ENCODE results near the gene MLPH.

Gene MLPH

GRCh38 chr2:237556773-237557632, 70.0 kb downstream of the MLPH start:
- no peak for TF ChIP-seq CTCF (IDR thresholded peaks at IDR 0.05)
- Histone ChIP-seq H3K27ac (no peak overlapping the region), H3K4me3 (no peak overlapping the region)
- no peak for DNase-seq (ENCODE audit: low spot score)

- Histone ChIP-seq H3K27ac (no peak overlapping the region), H3K4me3 (no peak overlapping the region)
- TF ChIP-seq CTCF (IDR thresholded peaks at IDR 0.05): no peak
- no peak for DNase-seq (ENCODE audit: low spot score)
These were observed 70.6 kb downstream of the MLPH start for GRCh38 chr2:237557633-237558015.

DNA sequence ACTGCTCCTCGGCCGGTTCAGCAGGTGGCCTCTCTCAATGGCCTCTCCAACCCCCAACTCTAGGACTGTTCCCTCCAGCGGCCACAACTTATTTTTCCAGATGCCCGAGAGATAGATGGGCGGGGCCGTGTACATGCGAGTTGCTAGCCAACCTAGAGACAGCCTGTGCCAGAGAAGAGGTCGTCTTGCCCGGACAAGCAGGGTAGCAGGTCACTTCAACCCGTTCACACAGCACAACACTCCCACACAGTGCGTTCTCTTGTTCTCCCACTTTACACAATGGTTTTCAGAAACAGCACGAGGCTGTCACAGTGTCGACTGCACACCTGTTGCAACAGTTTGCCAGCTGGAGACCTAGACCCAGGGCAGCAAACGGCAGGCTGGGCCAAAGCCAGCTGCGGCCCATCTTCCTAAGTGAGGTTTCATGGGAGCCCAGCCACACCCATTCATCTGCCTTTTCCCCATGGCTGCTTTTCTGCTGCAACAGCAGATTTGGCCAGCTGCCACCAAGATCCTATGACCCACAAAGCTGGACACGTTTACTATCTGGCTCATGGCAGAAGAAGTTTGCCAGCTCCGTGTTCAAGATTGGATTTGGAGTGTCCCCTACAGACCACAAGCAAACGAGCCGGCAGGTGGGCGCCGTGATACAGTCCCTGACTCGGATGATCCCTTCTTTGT, 72.0 kb downstream of the MLPH start:
- Histone ChIP-seq H3K4me3 (peak overlapping the region; percentile 25), H3K27ac (no peak overlapping the region)
- no peak for DNase-seq (ENCODE audit: low spot score)
- no peak for TF ChIP-seq CTCF (IDR thresholded peaks at IDR 0.05)

DNA sequence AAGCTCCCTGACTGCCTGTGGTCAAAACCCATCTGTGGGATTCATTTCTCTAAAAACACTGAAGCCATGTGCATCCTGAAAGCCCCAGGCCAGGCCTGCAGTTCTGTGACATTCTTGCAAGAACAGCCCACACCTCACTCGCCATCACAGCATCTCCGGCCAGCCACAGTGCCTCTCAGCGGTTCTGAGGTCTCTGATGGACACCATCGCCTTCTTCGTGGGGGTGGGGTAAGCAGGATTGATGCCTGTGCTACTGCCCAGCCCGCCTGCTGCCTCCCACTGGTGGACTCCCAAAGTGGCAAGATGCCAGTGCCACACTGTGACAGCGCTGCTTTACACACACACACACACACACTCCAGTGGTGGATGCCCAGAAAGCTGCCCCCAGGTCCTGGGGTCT, 74.2 kb downstream of the MLPH start:
- Histone ChIP-seq H3K27ac (no peak overlapping the region), H3K4me3 (no peak overlapping the region)
- DNase-seq (ENCODE audit: low spot score): no peak
- TF ChIP-seq CTCF (IDR thresholded peaks at IDR 0.05): no peak

DNA sequence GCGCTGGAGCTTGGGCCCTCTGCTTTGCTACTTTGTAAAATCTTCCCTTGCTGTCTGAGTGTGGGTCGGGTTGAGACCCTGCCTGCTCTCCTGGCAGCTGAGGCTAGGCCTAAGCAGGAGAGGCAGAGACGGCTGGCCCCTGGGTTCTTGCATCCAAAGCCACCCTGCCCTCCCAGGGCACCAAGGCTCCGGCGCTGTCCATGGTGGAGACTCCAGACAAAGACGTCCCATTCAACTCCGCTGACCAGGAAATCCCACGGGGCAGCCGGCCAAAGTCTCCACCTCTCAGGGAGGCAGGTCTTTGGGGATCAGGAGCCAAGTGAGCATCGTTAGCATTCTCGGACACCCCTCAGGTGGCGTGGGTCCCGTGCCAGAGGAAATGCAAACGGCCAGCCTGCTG, 76.8 kb downstream of the MLPH start:
- TF ChIP-seq CTCF (IDR thresholded peaks at IDR 0.05): no peak
- Histone ChIP-seq H3K4me3 (no peak overlapping the region), H3K27ac (no peak overlapping the region)
- DNase-seq (ENCODE audit: low spot score): no peak

DNA sequence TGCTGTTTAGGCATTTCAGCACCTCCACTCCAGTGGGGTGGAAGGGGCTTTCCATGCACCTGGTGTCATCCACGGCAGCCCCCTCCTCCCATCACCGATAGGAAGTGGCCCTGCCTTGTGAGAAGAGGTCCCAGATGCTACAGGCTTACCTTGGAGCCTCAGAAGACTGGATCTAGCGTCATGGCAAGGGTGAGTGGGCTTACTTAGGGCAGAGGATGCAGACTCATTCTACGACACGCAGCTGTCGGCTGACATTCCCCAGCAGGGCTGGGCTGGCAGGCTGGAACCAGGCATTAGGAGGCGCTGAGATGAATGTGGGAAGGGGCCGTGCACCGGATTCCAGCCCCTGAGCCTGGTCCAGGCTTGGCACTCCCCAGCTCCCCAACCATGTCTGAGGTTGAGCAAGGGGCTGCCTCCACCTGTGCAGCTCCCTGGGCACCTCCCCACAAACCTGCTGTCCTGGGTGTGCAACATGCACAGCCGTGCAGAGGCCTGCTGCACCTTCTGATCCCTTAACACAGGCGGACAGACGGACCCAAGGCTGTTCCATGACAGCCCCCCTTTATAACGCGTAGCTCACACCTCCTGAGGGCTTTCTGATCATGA, 77.6 kb downstream of the MLPH start:
- no peak for DNase-seq (ENCODE audit: low spot score)
- Histone ChIP-seq H3K4me3 (no peak overlapping the region), H3K27ac (no peak overlapping the region)
- no peak for TF ChIP-seq CTCF (IDR thresholded peaks at IDR 0.05)

Data from coronary artery (tissue), 2 donors.